NCI-H446 (cell line): ENCODE measurements around the gene PLN.

ENCODE experiments used
- DNase-seq, 2 experiments: peaks; one replicate each; lab custom pipeline; 2025; lab: John Stamatoyannopoulos, UW

Gene PLN

GRCh38 chr6:118579786-118580185 is 31.7 kb downstream of the PLN start:
- no peak for DNase-seq

- peak in 1 of 2 experiments; percentile 4 for DNase-seq
Observed at GRCh38 chr6:118580585-118581419, 32.7 kb downstream of the PLN start.

GRCh38 chr6:118581489-118581959 is 33.4 kb downstream of the PLN start:
- DNase-seq, result no peak

- DNase-seq, result no peak
Observed at GRCh38 chr6:118584911-118585310, 36.8 kb downstream of the PLN start.

GRCh38 chr6:118586746-118587485 is 38.8 kb downstream of the PLN start:
- no peak for DNase-seq

- DNase-seq, result no peak
Observed at GRCh38 chr6:118588626-118589025, 40.5 kb downstream of the PLN start.

GRCh38 chr6:118589186-118589585 is 41.1 kb downstream of the PLN start:
- no peak for DNase-seq

DNA sequence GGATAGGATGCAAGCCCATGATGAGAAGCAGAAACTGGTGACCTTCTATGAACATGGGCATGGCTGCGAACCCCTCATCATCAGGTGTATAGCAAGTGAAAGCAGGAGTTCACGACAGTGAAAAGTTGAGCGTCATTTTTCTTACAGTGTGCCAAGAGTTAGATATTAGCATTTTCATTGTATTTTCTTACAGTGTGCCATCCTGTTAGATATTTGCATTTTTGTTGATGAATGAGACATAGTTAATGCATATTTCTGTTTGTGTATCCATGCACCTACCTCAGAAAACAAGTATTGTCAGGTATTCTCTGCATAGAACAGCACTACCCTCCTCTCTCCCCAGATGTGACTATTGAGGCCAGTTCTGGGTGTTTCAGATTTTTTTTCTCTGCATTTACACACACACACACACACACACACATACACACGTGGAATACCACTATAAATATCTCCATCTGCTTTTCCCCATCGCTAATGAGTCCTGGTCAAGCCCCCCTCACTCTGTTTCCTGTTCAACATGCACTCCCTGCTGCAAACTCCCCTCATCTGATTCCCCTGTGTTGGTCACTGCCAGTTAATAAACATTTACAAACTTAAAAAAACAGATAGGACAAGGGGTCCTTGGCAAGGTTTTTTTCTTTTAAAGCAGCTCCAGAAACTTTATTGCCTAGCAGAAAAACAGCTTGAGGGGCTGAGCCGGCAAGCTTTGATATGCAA is 41.7 kb downstream of the PLN start:
- no peak for DNase-seq

- DNase-seq, result no peak
Observed at GRCh38 chr6:118591897-118592296, 43.8 kb downstream of the PLN start.

DNA sequence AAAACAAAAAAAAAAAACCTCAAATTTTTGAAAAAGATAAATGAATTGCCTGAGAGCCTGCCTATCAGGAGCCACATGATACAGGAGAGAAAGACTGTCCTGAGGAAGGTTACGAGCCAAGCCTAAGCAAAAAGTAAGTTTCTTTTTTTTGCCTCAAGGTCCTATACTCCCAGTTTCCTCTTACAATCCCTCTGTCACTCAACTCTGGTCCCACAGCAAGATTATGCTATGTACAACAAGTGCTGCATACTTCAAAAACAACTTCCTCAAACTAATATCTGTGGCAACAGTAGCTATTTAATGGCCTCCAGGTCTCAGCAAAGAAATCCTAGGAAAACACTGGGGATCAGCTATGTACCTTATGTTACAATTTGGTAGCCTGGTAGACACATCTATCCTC is 46.8 kb downstream of the PLN start:
- no peak for DNase-seq

DNA sequence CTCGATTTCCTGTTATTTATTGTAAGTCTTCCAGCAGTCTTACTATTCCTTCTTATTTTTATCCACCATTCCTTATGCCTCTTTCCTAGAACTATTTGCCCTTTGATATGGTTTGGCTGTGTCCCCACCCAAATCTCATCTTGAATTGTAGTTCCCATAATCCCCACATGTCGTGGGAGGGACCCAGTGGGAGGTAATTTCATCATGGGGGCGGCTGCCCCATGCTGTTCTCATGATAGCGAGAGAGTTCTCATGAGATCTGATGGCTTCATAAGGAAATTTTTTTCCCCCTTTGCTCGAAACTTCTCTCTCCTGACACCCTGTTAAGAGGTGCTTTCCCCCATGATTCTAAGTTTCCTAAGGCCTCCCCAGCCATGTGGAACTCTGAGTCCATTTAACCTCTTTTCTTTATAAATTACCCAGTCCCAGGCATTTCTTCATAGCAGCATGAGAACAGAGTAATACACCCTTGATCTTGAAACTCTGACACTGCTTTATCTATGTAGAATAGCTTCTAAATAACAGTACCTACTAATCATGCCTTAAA is 48.8 kb downstream of the PLN start:
- no peak for DNase-seq

DNA sequence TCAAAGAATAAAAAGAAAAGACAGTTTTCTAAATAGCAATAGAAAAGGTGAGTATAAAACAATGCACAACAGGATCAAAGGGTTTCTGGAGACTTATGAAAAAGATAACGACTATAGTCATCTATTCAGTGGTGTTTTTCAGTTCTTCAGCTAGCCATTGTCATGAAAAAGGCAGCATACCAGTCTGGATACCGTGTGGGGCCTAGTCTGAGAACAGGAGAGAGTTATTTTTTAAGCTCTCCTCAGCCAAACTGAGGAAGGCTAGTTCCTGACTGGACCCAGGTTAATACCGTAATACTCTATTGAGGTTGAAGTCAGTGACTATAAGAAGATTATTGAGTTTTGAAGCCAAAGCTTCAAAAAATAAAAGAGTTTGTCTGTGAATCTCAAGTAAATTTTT is 49.5 kb downstream of the PLN start:
- DNase-seq, result no peak

GRCh38 chr6:118598324-118598723 is 50.2 kb downstream of the PLN start:
- no peak for DNase-seq

DNA sequence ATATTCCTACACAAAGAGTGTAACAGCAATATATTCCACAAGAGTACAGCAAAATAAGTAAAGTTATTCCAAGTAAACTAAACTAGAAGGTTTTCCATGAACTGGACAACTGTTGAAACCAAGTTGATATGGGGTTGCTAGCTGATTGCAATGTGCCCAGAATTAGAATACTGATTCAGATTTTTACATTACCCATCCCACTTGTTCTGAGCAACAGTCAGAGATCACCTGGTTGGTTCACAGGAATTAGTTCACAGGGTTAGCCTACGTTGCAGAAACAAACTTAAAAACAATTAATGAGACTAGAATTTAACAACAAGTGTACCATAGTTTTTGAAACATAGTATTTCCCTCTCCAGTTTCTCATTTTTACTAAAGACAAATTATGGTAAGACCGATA is 54.2 kb downstream of the PLN start:
- no peak for DNase-seq

DNA sequence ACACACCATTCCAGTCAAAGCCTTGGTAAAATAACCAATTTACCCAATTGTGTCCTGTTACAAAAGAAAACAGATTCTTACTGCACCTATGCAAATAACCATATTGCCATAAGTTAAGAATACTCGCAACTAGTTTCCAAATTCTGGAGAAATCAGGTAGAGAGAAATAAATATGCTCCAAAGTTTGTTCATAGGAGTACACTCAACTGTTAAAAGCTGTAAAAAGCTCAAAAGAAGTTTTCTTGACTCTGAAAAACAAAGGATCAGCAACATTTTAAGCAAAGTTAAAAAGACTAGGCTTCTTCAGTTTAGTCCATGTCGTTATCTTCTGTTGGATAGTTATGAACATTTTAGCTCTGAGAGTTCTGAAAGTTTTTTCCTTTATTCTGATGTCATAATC is 55.3 kb downstream of the PLN start:
- no peak for DNase-seq

DNA sequence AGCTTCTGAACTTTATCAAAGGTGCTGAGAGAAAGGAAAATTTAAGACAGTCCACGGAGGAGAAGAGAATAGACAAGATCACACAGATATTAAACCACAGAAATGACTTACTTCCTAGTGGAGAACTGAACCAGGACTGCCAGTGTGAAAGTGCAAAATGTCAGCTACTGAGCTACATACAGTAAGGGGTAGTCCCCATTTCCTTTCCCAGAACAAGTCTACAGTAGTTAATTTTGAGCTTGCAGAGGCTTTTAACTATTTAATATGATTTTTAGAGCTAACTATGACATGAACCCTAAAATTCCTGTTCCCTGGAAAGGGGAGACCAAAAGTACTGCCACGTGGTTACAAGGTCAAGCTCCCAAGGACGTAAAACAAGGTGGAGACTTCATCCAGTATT is 58.2 kb downstream of the PLN start:
- DNase-seq, result no peak

DNA sequence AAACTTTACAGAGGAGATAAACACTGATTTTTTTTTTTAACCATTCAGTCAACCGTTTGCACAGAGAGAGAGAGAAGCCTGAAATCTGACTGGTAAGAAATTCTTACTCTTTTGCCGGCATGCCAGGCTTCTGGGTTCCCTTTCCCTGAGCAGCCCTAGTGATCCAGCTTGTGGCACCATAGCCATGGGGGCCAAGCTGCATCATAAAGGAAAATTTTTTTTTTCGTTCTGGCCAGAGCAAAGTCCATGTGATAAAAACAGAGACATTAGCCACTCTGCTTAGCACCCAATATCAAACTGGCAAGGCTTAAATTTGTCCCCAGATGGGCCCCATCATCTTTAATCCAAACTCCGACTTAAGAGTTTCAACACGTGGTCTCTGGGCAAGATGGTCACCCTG is 58.8 kb downstream of the PLN start:
- DNase-seq, result no peak
